MM.1S (cell line): ENCODE results near the gene HES5.
A peak's percentile ranks its signal among the peaks of the same experiment; 100 is the strongest.

Source experiments
- DNase-seq: peaks from one replicate; pipeline ENCODE4 v3.0.0-alpha.2; 2015
- H2AFZ ChIP-seq: fragments of 300-600 bp; sonication (generic); 2 replicates; pipeline ENCODE4 v1.6.0; 2016; ENCODE audit warnings: antibody characterized with exemption, low read length
- H3F3A ChIP-seq: fragments of 300-600 bp; sonication (generic); 2 replicates; pipeline ENCODE4 v1.6.1; 2016; ENCODE audit warnings: mild to moderate bottlenecking, antibody characterized with exemption, low read length, moderate library complexity, mixed read lengths; ENCODE audit not compliant: insufficient read depth
- H3K27ac ChIP-seq: fragments of 300-600 bp; sonication (generic); 2 replicates; pipeline ENCODE4 v1.5.1; 2016; ENCODE audit warnings: mild to moderate bottlenecking, low read length
- H3K27me3 ChIP-seq: fragments of 300-600 bp; sonication (generic); replicated peaks from 2 replicates; pipeline ENCODE4 v1.6.0; 2016; ENCODE audit warnings: low read length; ENCODE audit not compliant: insufficient read depth
- H3K36me3 ChIP-seq: fragments of 300-600 bp; sonication (generic); replicated peaks from 2 replicates; pipeline ENCODE4 v1.6.1; 2016; ENCODE audit warnings: mild to moderate bottlenecking, low read length, mixed read lengths; ENCODE audit not compliant: insufficient read depth
- H3K4me1 ChIP-seq: fragments of 300-600 bp; sonication (generic); 2 replicates; pipeline ENCODE4 v1.6.1; 2016; ENCODE audit warnings: low read length, mixed read lengths
- H3K4me2 ChIP-seq: fragments of 300-600 bp; sonication (generic); 2 replicates; pipeline ENCODE4 v1.6.0; 2016; ENCODE audit warnings: low read depth, low read length
- H3K4me3 ChIP-seq: fragments of 300-600 bp; sonication (generic); 2 replicates; pipeline ENCODE4 v1.5.1; 2016; ENCODE audit warnings: low read length, mixed read lengths
- H3K79me2 ChIP-seq: fragments of 300-600 bp; sonication (generic); 2 replicates; pipeline ENCODE4 v1.6.1; 2016; ENCODE audit warnings: mixed run types, low read length, mixed read lengths
- H3K9ac ChIP-seq: fragments of 300-600 bp; sonication (generic); 2 replicates; pipeline ENCODE4 v1.6.1; 2016; ENCODE audit warnings: low read length, mixed read lengths
- H3K9me2 ChIP-seq: fragments of 300-600 bp; sonication (generic); replicated peaks from 2 replicates; pipeline ENCODE4 v1.6.1; 2016; ENCODE audit warnings: mild to moderate bottlenecking, low read length, mixed read lengths; ENCODE audit not compliant: insufficient read depth
- H3K9me3 ChIP-seq: fragments of 300-600 bp; sonication (generic); replicated peaks from 2 replicates; pipeline ENCODE4 v1.6.1; 2016; ENCODE audit warnings: mild to moderate bottlenecking, low read length, mixed read lengths; ENCODE audit not compliant: insufficient read depth
- H4K20me1 ChIP-seq: fragments of 300-600 bp; sonication (generic); 2 replicates; pipeline ENCODE4 v1.6.1; 2016; ENCODE audit warnings: mild to moderate bottlenecking, low read length, moderate library complexity, mixed read lengths; ENCODE audit not compliant: insufficient read depth
- EZH2 ChIP-seq: fragments of 300-600 bp; sonication (generic); optimal IDR thresholded peaks from 2 replicates; pipeline ENCODE3; 2017; ENCODE audit warnings: low read depth, mild to moderate bottlenecking, antibody characterized with exemption, low read length, mixed read lengths
- EZH2phosphoT487 ChIP-seq: fragments of 300-600 bp; sonication (generic); IDR thresholded peaks from 2 replicates; pipeline ENCODE4 v1.6.1; 2018; ENCODE audit warnings: antibody characterized with exemption, low read length
- TF ChIP-seq, protein P1 (sequence below): fragments of 300-600 bp; sonication (generic); IDR thresholded peaks from 2 replicates; pipeline ENCODE4 v1.5.1; 2016; ENCODE audit warnings: antibody characterized with exemption, low read length, mixed read lengths

Gene HES5

GRCh38 chr1:2558861-2559260 is 28.8 kb upstream of the HES5 start:
- Histone ChIP-seq H3K36me3 (no peaks in the 10 kb centered on the region), H3K4me3 (no peak overlapping the region), H3K4me1 (peaks cover 14% of the 10 kb centered on the region), H3K9ac (no peak overlapping the region), H3K4me2 (no peak overlapping the region), H3K9me2 (no peaks in the 10 kb centered on the region), H3K9me3 (no peaks in the 10 kb centered on the region), H3K27ac (no peak overlapping the region), H3F3A (no peaks in the 10 kb centered on the region), H3K79me2 (peaks cover 21% of the 10 kb centered on the region), H4K20me1 (no peaks in the 10 kb centered on the region), H2AFZ (no peak overlapping the region), H3K27me3 (no peaks in the 10 kb centered on the region)
- TF ChIP-seq EZH2phosphoT487 (no peak), EZH2 (no peak)
- TF ChIP-seq, protein P1, sequence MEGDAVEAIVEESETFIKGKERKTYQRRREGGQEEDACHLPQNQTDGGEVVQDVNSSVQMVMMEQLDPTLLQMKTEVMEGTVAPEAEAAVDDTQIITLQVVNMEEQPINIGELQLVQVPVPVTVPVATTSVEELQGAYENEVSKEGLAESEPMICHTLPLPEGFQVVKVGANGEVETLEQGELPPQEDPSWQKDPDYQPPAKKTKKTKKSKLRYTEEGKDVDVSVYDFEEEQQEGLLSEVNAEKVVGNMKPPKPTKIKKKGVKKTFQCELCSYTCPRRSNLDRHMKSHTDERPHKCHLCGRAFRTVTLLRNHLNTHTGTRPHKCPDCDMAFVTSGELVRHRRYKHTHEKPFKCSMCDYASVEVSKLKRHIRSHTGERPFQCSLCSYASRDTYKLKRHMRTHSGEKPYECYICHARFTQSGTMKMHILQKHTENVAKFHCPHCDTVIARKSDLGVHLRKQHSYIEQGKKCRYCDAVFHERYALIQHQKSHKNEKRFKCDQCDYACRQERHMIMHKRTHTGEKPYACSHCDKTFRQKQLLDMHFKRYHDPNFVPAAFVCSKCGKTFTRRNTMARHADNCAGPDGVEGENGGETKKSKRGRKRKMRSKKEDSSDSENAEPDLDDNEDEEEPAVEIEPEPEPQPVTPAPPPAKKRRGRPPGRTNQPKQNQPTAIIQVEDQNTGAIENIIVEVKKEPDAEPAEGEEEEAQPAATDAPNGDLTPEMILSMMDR, result no peak
- DNase-seq, result no peak

DNA sequence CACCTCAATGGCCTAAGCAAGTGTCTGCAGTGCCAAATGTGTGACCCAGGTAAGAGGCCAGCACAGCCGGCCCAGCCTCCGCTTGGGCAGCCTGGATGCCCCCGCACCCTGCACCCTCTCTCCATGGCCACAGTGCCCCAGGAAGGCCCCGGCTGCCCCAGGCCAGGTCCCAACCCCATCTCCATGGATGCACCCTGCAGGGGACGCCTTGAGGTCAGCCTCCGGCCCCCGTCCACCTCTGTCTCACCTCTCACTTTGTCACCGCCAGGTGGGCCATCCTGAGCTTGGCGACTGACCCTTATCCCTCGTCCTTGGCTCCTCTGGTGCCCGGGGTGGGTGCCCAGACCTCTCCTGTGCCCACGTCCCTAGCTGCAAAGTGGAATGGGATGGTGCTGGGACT is 28.4 kb upstream of the HES5 start:
- TF ChIP-seq, protein P1, result no peak
- TF ChIP-seq EZH2phosphoT487 (no peak), EZH2 (no peak)
- Histone ChIP-seq H4K20me1 (no peaks in the 10 kb centered on the region), H3K79me2 (peaks cover 21% of the 10 kb centered on the region), H3K36me3 (no peaks in the 10 kb centered on the region), H3K4me3 (no peak overlapping the region), H3K9me3 (no peaks in the 10 kb centered on the region), H3K9ac (no peak overlapping the region), H3K4me2 (no peak overlapping the region), H3K9me2 (no peaks in the 10 kb centered on the region), H3K4me1 (peaks cover 14% of the 10 kb centered on the region), H3K27me3 (no peaks in the 10 kb centered on the region), H2AFZ (no peak overlapping the region), H3F3A (no peaks in the 10 kb centered on the region), H3K27ac (no peak overlapping the region)
- no peak for DNase-seq

- no peak for TF ChIP-seq EZH2phosphoT487
- no peak for TF ChIP-seq EZH2
- TF ChIP-seq, protein P1, result no peak
- H3K79me2 ChIP-seq, result peaks cover 21% of the 10 kb centered on the region
- H3F3A ChIP-seq, result no peaks in the 10 kb centered on the region
- no peaks in the 10 kb centered on the region for H3K9me2 ChIP-seq
- no peak overlapping the region for H3K27ac ChIP-seq
- H4K20me1 ChIP-seq, result no peaks in the 10 kb centered on the region
- H3K9me3 ChIP-seq, result no peaks in the 10 kb centered on the region
- H3K4me3 ChIP-seq, result peak overlapping the region; percentile 93
- H3K36me3 ChIP-seq, result no peaks in the 10 kb centered on the region
- H3K9ac ChIP-seq, result peak overlapping the region; percentile 92; the same call in 1 of the 2 replicates
- no peak for DNase-seq
- H2AFZ ChIP-seq, result no peak overlapping the region
- H3K4me1 ChIP-seq, result peaks cover 14% of the 10 kb centered on the region
- H3K27me3 ChIP-seq, result no peaks in the 10 kb centered on the region
- peak overlapping the region; percentile 92 for H3K4me2 ChIP-seq
Observed at GRCh38 chr1:2557482-2558400, 27.7 kb upstream of the HES5 start.
